NCI-H510A treated with DMSO at 0.1 percent for 48 hours (cell line): ENCODE data around the gene ATP1B2.
"Not testable (repeated sequence)": the region's sequence is repeated elsewhere in the genome, so short reads cannot be mapped to it uniquely, and the experiment has no call there.

ENCODE experiments used
- DNase-seq: peaks from one replicate; lab custom pipeline; 2025; lab: John Stamatoyannopoulos, UW

ATP1B2 gene

GRCh38 chr17:7634384-7634783 is 16.3 kb upstream of the ATP1B2 start:
- DNase-seq: peak; percentile 3

GRCh38 chr17:7636163-7636562 is 14.6 kb upstream of the ATP1B2 start:
- DNase-seq: no peak

- DNase-seq: no peak
These were observed 9.9 kb upstream of the ATP1B2 start for GRCh38 chr17:7640783-7641182.

- DNase-seq: not testable (repeated sequence)
These were observed 9.1 kb upstream of the ATP1B2 start for GRCh38 chr17:7641635-7642034.

- no peak for DNase-seq
These were observed 6.0 kb upstream of the ATP1B2 start for GRCh38 chr17:7644775-7645174.

- DNase-seq: no peak
These were observed 4.3 kb upstream of the ATP1B2 start for GRCh38 chr17:7646457-7646856.

- no peak for DNase-seq
These were observed 3.7 kb upstream of the ATP1B2 start for GRCh38 chr17:7647018-7647417.

GRCh38 chr17:7651097-7651664 is 455 bp downstream of the ATP1B2 start:
- DNase-seq: no peak

- DNase-seq: no peak
These were observed 1.1 kb downstream of the ATP1B2 start for GRCh38 chr17:7651665-7652387.

- DNase-seq: no peak
These were observed 1.9 kb downstream of the ATP1B2 start for GRCh38 chr17:7652388-7653356.

GRCh38 chr17:7654832-7655540 is 4.3 kb downstream of the ATP1B2 start:
- no peak for DNase-seq

- no peak for DNase-seq
These were observed 4.8 kb downstream of the ATP1B2 start for GRCh38 chr17:7655541-7655840.

GRCh38 chr17:7656958-7657609 is 6.4 kb downstream of the ATP1B2 start:
- DNase-seq: no peak

GRCh38 chr17:7667656-7668406 is 17.1 kb downstream of the ATP1B2 start:
- no peak for DNase-seq

GRCh38 chr17:7668482-7668881 is 17.8 kb downstream of the ATP1B2 start:
- DNase-seq: no peak

GRCh38 chr17:7673239-7673638 is 22.5 kb downstream of the ATP1B2 start:
- DNase-seq: no peak

- DNase-seq: no peak
These were observed 24.2 kb downstream of the ATP1B2 start for GRCh38 chr17:7674934-7675333.

GRCh38 chr17:7676533-7676932 is 25.8 kb downstream of the ATP1B2 start:
- no peak for DNase-seq

- DNase-seq: no peak
These were observed 26.8 kb downstream of the ATP1B2 start for GRCh38 chr17:7677388-7678067.

GRCh38 chr17:7684851-7685532 is 34.3 kb downstream of the ATP1B2 start:
- no peak for DNase-seq
